HepG2 (cell line): Measurements from ENCODE around the gene NCBP1. TPM values are rescaled to one million over a fixed set of nuclear protein-coding genes. Genes with fewer than 3 reads are reported as not detected.

Experiments used
- BRD4 ChIP-seq: sonication (generic); formaldehyde crosslinking; IDR thresholded peaks from 2 replicates; pipeline ENCODE4 v1.4.0; 2020; ENCODE audit warnings: missing genetic modification reagents
- DNMT1 ChIP-seq: sonication (generic); formaldehyde crosslinking; IDR thresholded peaks from 2 replicates; pipeline ENCODE4 v1.5.1; 2020; ENCODE audit warnings: mild to moderate bottlenecking, missing genetic modification reagents
- FOXJ3 ChIP-seq: sonication (generic); formaldehyde crosslinking; IDR thresholded peaks from 2 replicates; pipeline ENCODE4 v1.4.0; 2020; ENCODE audit warnings: missing genetic modification reagents, mild to moderate bottlenecking, borderline replicate concordance
- FOXM1 ChIP-seq: sonication (generic); formaldehyde crosslinking; IDR thresholded peaks from 2 replicates; pipeline ENCODE4 v1.5.0; 2020; ENCODE audit warnings: missing genetic modification reagents
- GLI4 ChIP-seq: sonication (generic); formaldehyde crosslinking; IDR thresholded peaks from 2 replicates; pipeline ENCODE4 v1.5.1; 2020; ENCODE audit warnings: missing genetic modification reagents, mild to moderate bottlenecking, moderate library complexity, borderline replicate concordance
- HES4 ChIP-seq: sonication (generic); formaldehyde crosslinking; IDR thresholded peaks from 2 replicates; pipeline ENCODE4 v1.9.0; 2021; ENCODE audit warnings: mild to moderate bottlenecking, missing genetic modification reagents, borderline replicate concordance
- MLXIP ChIP-seq: sonication (generic); formaldehyde crosslinking; IDR thresholded peaks from 2 replicates; pipeline ENCODE4 v1.9.0; 2021; ENCODE audit warnings: missing genetic modification reagents, borderline replicate concordance
- MTF2 ChIP-seq: sonication (generic); formaldehyde crosslinking; IDR thresholded peaks from 2 replicates; pipeline ENCODE4 v1.5.0; 2020; ENCODE audit warnings: missing genetic modification reagents, borderline replicate concordance
- NR2C2 ChIP-seq: sonication (generic); formaldehyde crosslinking; IDR thresholded peaks from 2 replicates; pipeline ENCODE4 v1.4.0; 2020; ENCODE audit warnings: missing genetic modification reagents, mild to moderate bottlenecking, moderate library complexity, borderline replicate concordance
- POLR2G ChIP-seq: fragments of 200-400 bp; formaldehyde crosslinking; IDR thresholded peaks from 2 replicates; pipeline ENCODE4 v1.6.1; 2018; ENCODE audit warnings: mild to moderate bottlenecking, low read depth, low read length, moderate library complexity
- RFXAP ChIP-seq: sonication (generic); formaldehyde crosslinking; IDR thresholded peaks from 2 replicates; pipeline ENCODE4 v1.4.0; 2020; ENCODE audit warnings: missing genetic modification reagents, borderline replicate concordance
- ZMAT3 ChIP-seq: sonication (generic); formaldehyde crosslinking; conservative IDR thresholded peaks from 2 replicates; pipeline ENCODE4 v1.7.0; 2021; ENCODE audit warnings: missing genetic modification reagents
- ZMYM3 ChIP-seq: sonication (generic); formaldehyde crosslinking; IDR thresholded peaks from 2 replicates; pipeline ENCODE4 v1.5.1; 2020; ENCODE audit warnings: mild to moderate bottlenecking, missing genetic modification reagents
- ZNF224 ChIP-seq: sonication (generic); formaldehyde crosslinking; IDR thresholded peaks from 2 replicates; pipeline ENCODE4 v1.5.0; 2020; ENCODE audit warnings: mild to moderate bottlenecking, missing genetic modification reagents
- ZNF530 ChIP-seq: sonication (generic); formaldehyde crosslinking; IDR thresholded peaks from 2 replicates; pipeline ENCODE4 v1.5.0; 2020; ENCODE audit warnings: low read depth, mild to moderate bottlenecking, missing genetic modification reagents
- ZNF687 ChIP-seq: sonication (generic); formaldehyde crosslinking; IDR thresholded peaks from 2 replicates; pipeline ENCODE4 v1.5.1; 2020; ENCODE audit warnings: mild to moderate bottlenecking, missing genetic modification reagents, moderate library complexity
- ZSCAN22 ChIP-seq: sonication (generic); formaldehyde crosslinking; IDR thresholded peaks from 2 replicates; pipeline ENCODE4 v1.4.0; 2020; ENCODE audit warnings: mild to moderate bottlenecking, missing genetic modification reagents
- polyA plus RNA-seq, 8 experiments: library from polyadenylated mRNA; depleted of rRNA in 3 of 8; stranded (reverse) in 7 of 8; unstranded in 1 of 8; fragments of >200 nt; fragmentation: Illumina TruSeq in 4 of 8; extraction: Trizol in 4 of 8; gene quantifications; 2 replicates each; pipeline versions ENCODE4 v1.2.1 to v1.2.3, GENCODE V29; 2011 to 2016; ENCODE audit warnings: low read depth in 4 of 8, missing spikeins in 1 of 8, mixed read lengths in 1 of 8; ENCODE audit not compliant: insufficient read depth in 1 of 8
- total RNA-seq, 5 experiments: library from RNA; depleted of rRNA; stranded (reverse); fragments of >200 nt; fragmentation: Illumina TruSeq; extraction: Trizol; gene quantifications; 2 replicates each; pipeline ENCODE4 v1.2.3, GENCODE V29; 2016; ENCODE audit warnings: low read depth in 1 of 5
- TF ChIP-seq, protein P1 (sequence below): sonication (generic); formaldehyde crosslinking; IDR thresholded peaks from 2 replicates; pipeline ENCODE4 v1.4.0; 2020; ENCODE audit warnings: missing genetic modification reagents, borderline replicate concordance

NCBP1 gene
- total and polyA plus RNA-seq, 2 of the 13 experiments (the other 11 are each of a cell fraction or from before 2014, with no cell fraction given) = 13.3 to 40.2 TPM

GRCh38 chr9:97632248-97632984 is 1.2 kb upstream of the NCBP1 start (continued):
- TF ChIP-seq MLXIP = no peak
- no peak; the same call in 1 of the 2 replicates for TF ChIP-seq FOXJ3 (CRISPR knock-in tag)
- no peak for TF ChIP-seq GLI4 (CRISPR knock-in tag)
- TF ChIP-seq MTF2 (CRISPR knock-in tag) = no peak
- TF ChIP-seq, protein P1, sequence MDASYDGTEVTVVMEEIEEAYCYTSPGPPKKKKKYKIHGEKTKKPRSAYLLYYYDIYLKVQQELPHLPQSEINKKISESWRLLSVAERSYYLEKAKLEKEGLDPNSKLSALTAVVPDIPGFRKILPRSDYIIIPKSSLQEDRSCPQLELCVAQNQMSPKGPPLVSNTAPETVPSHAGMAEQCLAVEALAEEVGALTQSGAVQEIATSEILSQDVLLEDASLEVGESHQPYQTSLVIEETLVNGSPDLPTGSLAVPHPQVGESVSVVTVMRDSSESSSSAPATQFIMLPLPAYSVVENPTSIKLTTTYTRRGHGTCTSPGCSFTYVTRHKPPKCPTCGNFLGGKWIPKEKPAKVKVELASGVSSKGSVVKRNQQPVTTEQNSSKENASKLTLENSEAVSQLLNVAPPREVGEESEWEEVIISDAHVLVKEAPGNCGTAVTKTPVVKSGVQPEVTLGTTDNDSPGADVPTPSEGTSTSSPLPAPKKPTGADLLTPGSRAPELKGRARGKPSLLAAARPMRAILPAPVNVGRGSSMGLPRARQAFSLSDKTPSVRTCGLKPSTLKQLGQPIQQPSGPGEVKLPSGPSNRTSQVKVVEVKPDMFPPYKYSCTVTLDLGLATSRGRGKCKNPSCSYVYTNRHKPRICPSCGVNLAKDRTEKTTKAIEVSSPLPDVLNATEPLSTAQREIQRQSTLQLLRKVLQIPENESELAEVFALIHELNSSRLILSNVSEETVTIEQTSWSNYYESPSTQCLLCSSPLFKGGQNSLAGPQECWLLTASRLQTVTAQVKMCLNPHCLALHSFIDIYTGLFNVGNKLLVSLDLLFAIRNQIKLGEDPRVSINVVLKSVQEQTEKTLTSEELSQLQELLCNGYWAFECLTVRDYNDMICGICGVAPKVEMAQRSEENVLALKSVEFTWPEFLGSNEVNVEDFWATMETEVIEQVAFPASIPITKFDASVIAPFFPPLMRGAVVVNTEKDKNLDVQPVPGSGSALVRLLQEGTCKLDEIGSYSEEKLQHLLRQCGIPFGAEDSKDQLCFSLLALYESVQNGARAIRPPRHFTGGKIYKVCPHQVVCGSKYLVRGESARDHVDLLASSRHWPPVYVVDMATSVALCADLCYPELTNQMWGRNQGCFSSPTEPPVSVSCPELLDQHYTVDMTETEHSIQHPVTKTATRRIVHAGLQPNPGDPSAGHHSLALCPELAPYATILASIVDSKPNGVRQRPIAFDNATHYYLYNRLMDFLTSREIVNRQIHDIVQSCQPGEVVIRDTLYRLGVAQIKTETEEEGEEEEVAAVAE (CRISPR knock-in tag) = no peak
- no peak for TF ChIP-seq NR2C2
- TF ChIP-seq ZMAT3 (CRISPR knock-in tag) = no peak
- no peak for TF ChIP-seq BRD4
- TF ChIP-seq RFXAP = no peak
- TF ChIP-seq ZSCAN22 (CRISPR knock-in tag) = 0 out of 2 replicates have a peak, but pooled peaks have one; percentile 7
- no peak for TF ChIP-seq ZNF224
- no peak for TF ChIP-seq DNMT1 (CRISPR knock-in tag)
- TF ChIP-seq FOXM1 (CRISPR knock-in tag) = no peak
- TF ChIP-seq HES4 (CRISPR knock-in tag) = no peak
- TF ChIP-seq ZMYM3 (CRISPR knock-in tag) = no peak
- TF ChIP-seq POLR2G = no peak
- no peak for TF ChIP-seq ZNF687 (CRISPR knock-in tag)
- no peak for TF ChIP-seq ZNF530
